LNCAP (cell line): ENCODE data around the gene IGSF3.

Experiments
- TF ChIP-seq, protein P1 (sequence below): fragments of 450-650 bp; IDR thresholded peaks from 2 replicates; pipeline ENCODE4 v1.5.1; 2017; ENCODE audit warnings: mild to moderate bottlenecking

Gene IGSF3

GRCh38 chr1:116678732-116679090 lies 11.2 kb upstream of the IGSF3 start:
- TF ChIP-seq, protein P1, sequence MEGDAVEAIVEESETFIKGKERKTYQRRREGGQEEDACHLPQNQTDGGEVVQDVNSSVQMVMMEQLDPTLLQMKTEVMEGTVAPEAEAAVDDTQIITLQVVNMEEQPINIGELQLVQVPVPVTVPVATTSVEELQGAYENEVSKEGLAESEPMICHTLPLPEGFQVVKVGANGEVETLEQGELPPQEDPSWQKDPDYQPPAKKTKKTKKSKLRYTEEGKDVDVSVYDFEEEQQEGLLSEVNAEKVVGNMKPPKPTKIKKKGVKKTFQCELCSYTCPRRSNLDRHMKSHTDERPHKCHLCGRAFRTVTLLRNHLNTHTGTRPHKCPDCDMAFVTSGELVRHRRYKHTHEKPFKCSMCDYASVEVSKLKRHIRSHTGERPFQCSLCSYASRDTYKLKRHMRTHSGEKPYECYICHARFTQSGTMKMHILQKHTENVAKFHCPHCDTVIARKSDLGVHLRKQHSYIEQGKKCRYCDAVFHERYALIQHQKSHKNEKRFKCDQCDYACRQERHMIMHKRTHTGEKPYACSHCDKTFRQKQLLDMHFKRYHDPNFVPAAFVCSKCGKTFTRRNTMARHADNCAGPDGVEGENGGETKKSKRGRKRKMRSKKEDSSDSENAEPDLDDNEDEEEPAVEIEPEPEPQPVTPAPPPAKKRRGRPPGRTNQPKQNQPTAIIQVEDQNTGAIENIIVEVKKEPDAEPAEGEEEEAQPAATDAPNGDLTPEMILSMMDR, result no peak

DNA sequence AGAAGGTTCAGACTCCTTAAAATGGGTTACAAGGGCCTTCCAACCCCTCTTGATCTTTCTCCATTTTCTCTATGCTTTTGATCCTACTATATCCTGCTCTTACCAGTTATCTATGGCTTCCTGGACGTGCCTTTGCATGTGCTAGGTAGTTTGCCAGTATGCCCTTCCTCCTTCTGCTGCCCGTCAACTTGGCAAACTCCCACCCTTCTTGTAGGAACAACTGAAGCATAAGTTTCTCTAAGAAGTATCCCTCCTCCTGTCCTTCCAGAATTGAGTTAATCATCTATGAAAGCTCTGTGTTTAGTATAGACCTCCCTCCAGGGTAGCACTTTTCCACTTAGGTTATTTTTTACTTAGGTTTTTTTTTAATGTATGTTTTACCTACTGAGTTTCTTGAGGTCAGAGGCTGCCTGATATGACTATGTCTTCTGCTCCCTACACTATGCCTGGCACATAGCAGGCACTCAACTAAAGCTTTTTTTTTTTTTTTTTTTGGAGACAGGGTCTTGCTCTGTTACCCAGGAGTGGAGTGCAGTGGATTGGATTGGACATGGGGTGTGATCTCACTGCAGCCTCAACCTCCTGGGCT lies 10.0 kb upstream of the IGSF3 start:
- TF ChIP-seq, protein P1, result no peak

GRCh38 chr1:116676291-116676690 lies 8.8 kb upstream of the IGSF3 start:
- TF ChIP-seq, protein P1, result no peak

GRCh38 chr1:116674751-116675150 lies 7.2 kb upstream of the IGSF3 start:
- TF ChIP-seq, protein P1, result no peak

GRCh38 chr1:116674011-116674531 lies 6.5 kb upstream of the IGSF3 start:
- TF ChIP-seq, protein P1, result no peak

- TF ChIP-seq, protein P1, result no peak
Observed at GRCh38 chr1:116671912-116672311, 4.4 kb upstream of the IGSF3 start.

DNA sequence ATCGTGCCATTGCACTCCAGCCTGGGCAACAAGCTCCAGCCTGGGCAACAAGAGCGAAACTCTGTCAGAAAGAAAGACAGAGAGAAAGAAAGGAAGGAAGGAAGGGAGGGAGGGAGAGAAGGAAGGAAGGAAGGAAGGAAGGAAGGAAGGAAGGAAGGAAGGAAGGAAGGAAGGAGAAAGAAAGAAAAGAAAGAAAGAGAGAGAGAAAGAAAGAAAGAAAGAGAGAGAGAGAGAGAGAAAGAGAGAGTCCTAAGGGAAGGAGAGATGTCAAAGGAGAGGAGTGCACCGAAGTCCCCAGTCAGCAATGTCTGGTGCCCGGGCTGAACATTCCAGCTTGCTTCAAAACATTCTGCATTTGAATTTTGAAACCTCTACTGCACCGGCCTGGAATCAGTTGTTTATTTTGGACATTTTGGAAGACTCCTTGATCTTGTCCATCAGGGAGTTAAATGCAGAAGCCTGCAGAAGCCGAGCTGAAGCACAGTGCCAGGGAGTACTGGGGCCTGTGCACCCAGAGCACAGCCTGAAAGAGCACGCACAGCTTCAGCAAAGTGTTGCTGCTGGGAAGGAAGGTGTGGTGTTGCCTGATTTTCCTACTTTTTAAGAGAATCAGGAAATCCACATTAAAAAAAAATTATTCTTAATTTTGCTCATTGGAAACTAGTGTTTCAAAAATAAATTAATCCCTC lies 3.7 kb upstream of the IGSF3 start:
- TF ChIP-seq, protein P1, result no peak
